Cardiac septum (tissue), 1 donor: Measurements from ENCODE around the gene NGDN. TPM values are rescaled to one million over a fixed set of nuclear protein-coding genes. Genes with fewer than 3 reads are reported as not detected.

Experiments used
- DNase-seq: peaks from one replicate; pipeline ENCODE4 v3.0.0-alpha.2; 2020; ENCODE audit warnings: low spot score
- intact Hi-C: fragments of 100-400 bp; cut with DNase I; formaldehyde crosslinking; loops from one replicate; pipeline ENCODE4 v1.14.0; 2022
- total RNA-seq: library from RNA; stranded (reverse); fragmentation: NEBNext Ultra II Directional; extraction: Animal tissue kit (Norgen Biotek cat#: 25700); gene quantifications from one replicate; pipeline ENCODE4 v1.2.1, GENCODE V29; 2021
- donor health status: DM: no; HTN: no; CAD: no.

NGDN gene
- total RNA-seq, 1 donor from 2014 or later = 16.2 TPM

- no peak for DNase-seq
- intact Hi-C loops = no loop called here
These were observed 43.7 kb downstream of the NGDN start for GRCh38 chr14:23513005-23513817.

- intact Hi-C loops = no loop called here
- DNase-seq = no peak
These were observed 44.5 kb downstream of the NGDN start for GRCh38 chr14:23513818-23514643.

- no peak for DNase-seq
- intact Hi-C loops = no loop called here
These were observed 45.1 kb downstream of the NGDN start for GRCh38 chr14:23514644-23514957.

- no peak for DNase-seq
- intact Hi-C loops = no loop called here
These were observed 48.3 kb downstream of the NGDN start for GRCh38 chr14:23517650-23518326.

- no peak for DNase-seq
- intact Hi-C loops = no loop called here
These were observed 49.2 kb downstream of the NGDN start for GRCh38 chr14:23518709-23519108.

- intact Hi-C loops = no loop called here
- no peak for DNase-seq
These were observed 51.5 kb downstream of the NGDN start for GRCh38 chr14:23520899-23521533.

- intact Hi-C loops = no loop called here
- DNase-seq = no peak
These were observed 52.5 kb downstream of the NGDN start for GRCh38 chr14:23521785-23522640.

- intact Hi-C loops = no loop called here
- no peak for DNase-seq
These were observed 53.2 kb downstream of the NGDN start for GRCh38 chr14:23522643-23523198.

GRCh38 chr14:23523229-23524016, 53.9 kb downstream of the NGDN start:
- intact Hi-C loops = no loop called here
- DNase-seq = no peak

- intact Hi-C loops = no loop called here
- DNase-seq = no peak
These were observed 55.5 kb downstream of the NGDN start for GRCh38 chr14:23524954-23525353.

- intact Hi-C loops = no loop called here
- no peak for DNase-seq
These were observed 56.1 kb downstream of the NGDN start for GRCh38 chr14:23525611-23526010.

Other genes with a start within 250 kb of the NGDN start
- gene RNF212B, start 231.8 kb upstream of the NGDN start, total RNA-seq = not detected
- gene HOMEZ, start 183.6 kb upstream of the NGDN start, total RNA-seq = 9.0 TPM
- gene PPP1R3E, start 166.8 kb upstream of the NGDN start, total RNA-seq = 6.2 TPM
- 48.2 TPM for gene BCL2L2, start 162.9 kb upstream of the NGDN start, total RNA-seq
- gene PABPN1, start 148.2 kb upstream of the NGDN start, total RNA-seq = 82.9 TPM
- 10.6 TPM for gene SLC22A17, start 116.8 kb upstream of the NGDN start, total RNA-seq
- 3.7 TPM for gene EFS, start 104.5 kb upstream of the NGDN start, total RNA-seq
- not detected for gene IL25, start 96.9 kb upstream of the NGDN start, total RNA-seq
- gene CMTM5, start 92.7 kb upstream of the NGDN start, total RNA-seq = not detected
- gene MYH6, start 61.4 kb upstream of the NGDN start, total RNA-seq = 170 TPM
- 13,582 TPM for gene MYH7, start 34.0 kb upstream of the NGDN start, total RNA-seq
- 1.3 TPM for gene ZFHX2, start 82.1 kb downstream of the NGDN start, total RNA-seq
- 17.5 TPM for gene THTPA, start 86.6 kb downstream of the NGDN start, total RNA-seq
- 12.8 TPM for gene AP1G2, start 98.1 kb downstream of the NGDN start, total RNA-seq
- 0.19 TPM for gene JPH4, start 109.1 kb downstream of the NGDN start, total RNA-seq
- gene DHRS2, start 166.7 kb downstream of the NGDN start, total RNA-seq = 0.27 TPM